Spleen (tissue), 11 donors: ENCODE data around the gene CALN1. TPM values are rescaled to one million over a fixed set of nuclear protein-coding genes. Genes with fewer than 3 reads are reported as not detected.

Experiments used
- DNase-seq: peaks from one replicate; pipeline ENCODE4 v3.0.0-alpha.2; 2020
- H3K27ac ChIP-seq, 8 donors: fragments of 200-600 bp; sonication (generic) in 7 of 8; 1 replicate in 4 of 8; 2 replicates in 4 of 8; pipeline versions ENCODE4 v1.5.0 to v1.8.0; 2016 to 2021; ENCODE audit warnings: inconsistent platforms in 4 of 8, mild to moderate bottlenecking in 4 of 8, moderate library complexity in 1 of 8
- H3K27me3 ChIP-seq, 7 donors: fragments of 200-600 bp; sonication (generic) in 6 of 7; replicated peaks in 1 of 7; 1 replicate in 4 of 7; 2 replicates in 3 of 7; pipeline versions ENCODE4 v1.5.0 to v1.8.0; 2016 to 2021; ENCODE audit warnings: inconsistent platforms in 3 of 7, mild to moderate bottlenecking in 1 of 7
- H3K36me3 ChIP-seq, 6 donors: fragments of 200-600 bp; sonication (generic) in 5 of 6; 1 replicate in 4 of 6; 2 replicates in 2 of 6; pipeline versions ENCODE4 v1.5.0 to v1.8.0; 2016 to 2021; ENCODE audit warnings: inconsistent platforms in 2 of 6
- H3K4me1 ChIP-seq, 6 donors: fragments of 200-600 bp; sonication (generic) in 5 of 6; 1 replicate in 3 of 6; 2 replicates in 3 of 6; pipeline versions ENCODE4 v1.5.0 to v1.8.0; 2016 to 2021; ENCODE audit warnings: inconsistent platforms in 3 of 6
- H3K4me3 ChIP-seq, 8 donors: fragments of 200-600 bp; sonication (generic) in 7 of 8; 1 replicate in 4 of 8; 2 replicates in 4 of 8; pipeline versions ENCODE4 v1.5.0 to v1.8.0; 2016 to 2021; ENCODE audit warnings: inconsistent platforms in 4 of 8, mild to moderate bottlenecking in 4 of 8, moderate library complexity in 2 of 8
- H3K9me3 ChIP-seq, 8 donors: fragments of 200-600 bp; sonication (generic) in 7 of 8; 1 replicate in 4 of 8; 2 replicates in 4 of 8; pipeline versions ENCODE4 v1.5.0 to v1.8.0; 2016 to 2021; ENCODE audit warnings: inconsistent platforms in 4 of 8
- CTCF ChIP-seq, 11 experiments: fragments of 200-600 bp in 7 of 11; fragments of 450-650 bp in 4 of 11; sonication (generic) in 4 of 11; IDR thresholded peaks in 8 of 11; conservative IDR thresholded peaks in 3 of 11; 1 replicate in 7 of 11; 2 replicates in 4 of 11; pipeline versions ENCODE4 v1.4.0 to v1.8.0; 2016 to 2021; ENCODE audit warnings: antibody characterized with exemption in 11 of 11, inconsistent platforms in 4 of 11, mild to moderate bottlenecking in 1 of 11
- POLR2A ChIP-seq, 3 donors: fragments of 450-650 bp; IDR thresholded peaks; one replicate each; pipeline ENCODE4 v1.5.1; 2017; ENCODE audit warnings: antibody characterized with exemption in 3 of 3, mild to moderate bottlenecking in 1 of 3
- POLR2AphosphoS5 ChIP-seq, 3 donors: sonication (generic); formaldehyde crosslinking; IDR thresholded peaks; one replicate each; pipeline ENCODE4 v1.5.1; 2017; ENCODE audit warnings: antibody characterized with exemption in 3 of 3
- WGBS, 5 donors: extraction: QIAGEN DNeasy Blood & Tissue Kit in 3 of 5; methylation state at CpG; one replicate each; pipeline versions ENCODE4 v1.1.5 to v1.1.7; 2013 to 2018; 5-methylcytosine and 5-hydroxymethylcytosine counted together
- intact Hi-C: fragments of 100-400 bp; cut with DNase I; formaldehyde crosslinking; loops from one replicate; pipeline ENCODE4 v1.15.0; 2023; ENCODE audit warnings: low total_unique reads
- polyA plus RNA-seq, 3 donors: library from polyadenylated mRNA; stranded (reverse); fragments of 200-250 nt; gene quantifications; one replicate each; pipeline ENCODE4 v1.2.1, GENCODE V29; 2013
- total RNA-seq, 7 donors: library from RNA; depleted of rRNA in 3 of 7; stranded (reverse); fragments of >200 nt in 3 of 7; fragmentation: NEBNext Ultra II Directional in 4 of 7; extraction: Animal tissue kit (Norgen Biotek cat#: 25700) in 4 of 7; gene quantifications; one replicate each; pipeline versions ENCODE4 v1.1.0 to v1.2.1, GENCODE V29; 2016 to 2021
- donor health status: healthy with polysubstance abuse.
- donor health status: DM: no; HTN: no; CAD: no; lungs with moderate emphysema.
- donor health status: DM: no; HTN: no; CAD: no.
- donor health status: Bipolar disorder and iron deficiency.
- donor health status: healthy.
- donor health status: DM: no; HTN: no; CAD: no.
- donor health status: DM: yes; HTN: yes; CAD: no.

Gene CALN1
- total and polyA plus RNA-seq, 10 donors = under 0.01 to 0.19 (median 0.03) TPM; not detected in 7

- Histone ChIP-seq H3K9me3 (peaks cover 0 to 29% (median 9%) of the 10 kb centered on the region in 8 donors), H3K27me3 (no peaks in the 10 kb centered on the region), H3K4me1 (no peaks in the 10 kb centered on the region), H3K4me3 (no peak overlapping the region), H3K27ac (no peak overlapping the region), H3K36me3 (no peaks in the 10 kb centered on the region)
- intact Hi-C loops = no loop called here
- 69 to 79% (median 77%) methylated on average over 3 of the region's 3 CpGs for WGBS, 5 donors
- no peak for TF ChIP-seq POLR2A (IDR thresholded peaks at IDR 0.05)
- no peak for TF ChIP-seq CTCF (IDR thresholded peaks at IDR 0.05 in 8 of 11, conservative IDR thresholded peaks at IDR 0.05 in 3 of 11)
- TF ChIP-seq POLR2AphosphoS5 (IDR thresholded peaks at IDR 0.05) = no peak
- DNase-seq = no peak
Observed at GRCh38 chr7:72156671-72157070, 255.5 kb downstream of the CALN1 start.

- TF ChIP-seq POLR2AphosphoS5 (IDR thresholded peaks at IDR 0.05) (no peak), POLR2A (IDR thresholded peaks at IDR 0.05) (no peak), CTCF (IDR thresholded peaks at IDR 0.05 in 8 of 11, conservative IDR thresholded peaks at IDR 0.05 in 3 of 11) (no peak)
- intact Hi-C loops = no loop called here
- no peaks in the 10 kb centered on the region for H3K4me1 ChIP-seq
- WGBS, 5 donors = 71 to 84% (median 77%) methylated on average over 5 of the region's 5 CpGs
- H3K4me3 ChIP-seq = no peak overlapping the region
- no peaks in the 10 kb centered on the region for H3K36me3 ChIP-seq
- H3K27me3 ChIP-seq = no peaks in the 10 kb centered on the region
- H3K9me3 ChIP-seq = peaks cover 0 to 19% (median 0%) of the 10 kb centered on the region in 8 donors
- H3K27ac ChIP-seq = no peak overlapping the region
- DNase-seq = no peak
Observed at GRCh38 chr7:72153132-72153512, 259.0 kb downstream of the CALN1 start.

GRCh38 chr7:72152161-72153131 is 259.7 kb downstream of the CALN1 start:
- H3K27me3 ChIP-seq = no peaks in the 10 kb centered on the region
- no peak overlapping the region for H3K27ac ChIP-seq
- no peak for DNase-seq
- H3K36me3 ChIP-seq = no peaks in the 10 kb centered on the region
- peaks cover 0 to 15% (median 0%) of the 10 kb centered on the region in 8 donors for H3K9me3 ChIP-seq
- intact Hi-C loops = no loop called here
- H3K4me3 ChIP-seq = no peak overlapping the region
- H3K4me1 ChIP-seq = no peaks in the 10 kb centered on the region
- no peak for TF ChIP-seq POLR2A (IDR thresholded peaks at IDR 0.05)
- TF ChIP-seq CTCF (IDR thresholded peaks at IDR 0.05 in 8 of 11, conservative IDR thresholded peaks at IDR 0.05 in 3 of 11) = no peak
- TF ChIP-seq POLR2AphosphoS5 (IDR thresholded peaks at IDR 0.05) = no peak
- 52 to 60% (median 58%) methylated on average over 7 of the region's 7 CpGs for WGBS, 5 donors

GRCh38 chr7:72140566-72140965 is 271.6 kb downstream of the CALN1 start:
- intact Hi-C loops = no loop called here
- 67 to 100% (median 81%) methylated on average over 1 to 2 of the region's 2 CpGs for WGBS, 5 donors

More at GRCh38 chr7:72140566-72140965, 271.6 kb downstream of the CALN1 start:
- TF ChIP-seq CTCF (IDR thresholded peaks at IDR 0.05 in 8 of 11, conservative IDR thresholded peaks at IDR 0.05 in 3 of 11) = no peak
- no peak for TF ChIP-seq POLR2AphosphoS5 (IDR thresholded peaks at IDR 0.05)
- no peak for TF ChIP-seq POLR2A (IDR thresholded peaks at IDR 0.05)
- no peak for DNase-seq
- peaks cover 0 to 61% (median 29%) of the 10 kb centered on the region in 8 donors for H3K9me3 ChIP-seq
- no peaks in the 10 kb centered on the region for H3K4me1 ChIP-seq
- no peak overlapping the region for H3K4me3 ChIP-seq
- no peak overlapping the region for H3K27ac ChIP-seq
- H3K36me3 ChIP-seq = no peaks in the 10 kb centered on the region
- H3K27me3 ChIP-seq = no peaks in the 10 kb centered on the region
